Nephron progenitor cell (in vitro differentiated cells): ENCODE data around the gene NPAS3.

Source experiments
- DNase-seq: peaks from one replicate; pipeline ENCODE4 v3.0.0; 2021
- H3K27ac Mint-ChIP-seq: 2 replicates; pipeline ENCODE4 v1.8.0; 2021; ENCODE audit warnings: mild to moderate bottlenecking, moderate library complexity, mixed read lengths
- H3K27me3 Mint-ChIP-seq: 2 replicates; pipeline ENCODE4 v1.8.0; 2021; ENCODE audit warnings: mild to moderate bottlenecking, low read depth, mixed read lengths; ENCODE audit not compliant: poor library complexity
- H3K36me3 Mint-ChIP-seq: 2 replicates; pipeline ENCODE4 v1.8.0; 2021; ENCODE audit warnings: low read depth, mixed read lengths
- H3K4me1 Mint-ChIP-seq: 2 replicates; pipeline ENCODE4 v1.8.0; 2021; ENCODE audit warnings: mixed read lengths
- H3K4me3 Mint-ChIP-seq: 2 replicates; pipeline ENCODE4 v1.8.0; 2021; ENCODE audit warnings: mild to moderate bottlenecking, moderate library complexity, mixed read lengths
- H3K9me3 Mint-ChIP-seq: 2 replicates; pipeline ENCODE4 v1.8.0; 2021; ENCODE audit warnings: mild to moderate bottlenecking, moderate library complexity, mixed read lengths
- TF ChIP-seq, protein P1 (sequence below): fragments of 200-600 bp; sonication (generic); IDR thresholded peaks from 2 replicates; pipeline ENCODE4 v1.5.0; 2021; ENCODE audit warnings: antibody characterized with exemption

NPAS3 gene

DNA sequence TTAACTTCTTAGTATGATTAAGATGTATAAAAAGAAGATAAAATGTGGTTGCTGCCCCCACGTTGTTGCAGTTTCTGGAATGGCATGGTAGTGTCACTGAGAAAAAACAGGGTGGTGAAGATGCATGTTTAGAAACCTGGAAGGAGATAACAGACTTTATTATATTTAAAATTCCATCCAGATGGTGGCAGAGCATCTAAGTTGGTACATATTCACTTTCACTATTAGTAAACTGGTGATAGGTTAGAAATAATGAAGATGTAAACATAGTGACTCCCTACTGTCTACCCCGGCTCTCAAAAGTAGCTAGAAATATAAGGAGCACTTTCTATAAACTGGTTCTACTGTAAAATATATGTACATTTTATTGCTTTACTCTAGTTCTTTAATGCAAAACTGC lies 279.3 kb downstream of the NPAS3 start:
- no peak overlapping the region for H3K27ac Mint-ChIP-seq
- no peak overlapping the region for H3K4me3 Mint-ChIP-seq
- no peaks in the 10 kb centered on the region for H3K4me1 Mint-ChIP-seq
- no peak for DNase-seq
- TF ChIP-seq, protein P1, sequence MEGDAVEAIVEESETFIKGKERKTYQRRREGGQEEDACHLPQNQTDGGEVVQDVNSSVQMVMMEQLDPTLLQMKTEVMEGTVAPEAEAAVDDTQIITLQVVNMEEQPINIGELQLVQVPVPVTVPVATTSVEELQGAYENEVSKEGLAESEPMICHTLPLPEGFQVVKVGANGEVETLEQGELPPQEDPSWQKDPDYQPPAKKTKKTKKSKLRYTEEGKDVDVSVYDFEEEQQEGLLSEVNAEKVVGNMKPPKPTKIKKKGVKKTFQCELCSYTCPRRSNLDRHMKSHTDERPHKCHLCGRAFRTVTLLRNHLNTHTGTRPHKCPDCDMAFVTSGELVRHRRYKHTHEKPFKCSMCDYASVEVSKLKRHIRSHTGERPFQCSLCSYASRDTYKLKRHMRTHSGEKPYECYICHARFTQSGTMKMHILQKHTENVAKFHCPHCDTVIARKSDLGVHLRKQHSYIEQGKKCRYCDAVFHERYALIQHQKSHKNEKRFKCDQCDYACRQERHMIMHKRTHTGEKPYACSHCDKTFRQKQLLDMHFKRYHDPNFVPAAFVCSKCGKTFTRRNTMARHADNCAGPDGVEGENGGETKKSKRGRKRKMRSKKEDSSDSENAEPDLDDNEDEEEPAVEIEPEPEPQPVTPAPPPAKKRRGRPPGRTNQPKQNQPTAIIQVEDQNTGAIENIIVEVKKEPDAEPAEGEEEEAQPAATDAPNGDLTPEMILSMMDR: no peak
- H3K27me3 Mint-ChIP-seq: peaks cover 7% of the 10 kb centered on the region
- no peaks in the 10 kb centered on the region for H3K36me3 Mint-ChIP-seq
- no peaks in the 10 kb centered on the region for H3K9me3 Mint-ChIP-seq

DNA sequence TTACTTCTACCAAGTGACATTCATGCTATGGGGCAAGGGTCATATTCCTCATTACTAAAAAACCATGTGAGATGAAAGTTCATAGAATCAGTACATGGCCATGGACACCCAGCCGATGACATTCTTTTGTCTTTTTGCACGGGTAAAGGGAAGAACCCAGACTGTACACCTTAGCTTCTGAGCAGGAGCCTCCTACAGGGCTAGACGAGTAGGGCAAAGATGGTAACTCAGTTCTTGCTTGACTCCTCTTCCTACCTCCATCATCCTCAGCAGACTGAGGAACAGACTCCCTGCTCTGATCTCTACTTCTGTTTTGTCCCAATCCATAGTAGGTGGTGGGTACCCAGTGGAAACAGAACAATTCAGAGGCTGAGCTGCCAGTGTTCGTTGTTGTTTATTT lies 281.3 kb downstream of the NPAS3 start:
- TF ChIP-seq, protein P1: no peak
- no peak for DNase-seq
- Mint-ChIP-seq H3K36me3 (no peaks in the 10 kb centered on the region), H3K9me3 (no peaks in the 10 kb centered on the region), H3K4me3 (no peak overlapping the region), H3K27me3 (peaks cover 4% of the 10 kb centered on the region), H3K27ac (no peak overlapping the region), H3K4me1 (no peaks in the 10 kb centered on the region)

- TF ChIP-seq, protein P1: no peak
- Mint-ChIP-seq H3K4me3 (no peak overlapping the region), H3K27ac (no peak overlapping the region), H3K36me3 (no peaks in the 10 kb centered on the region), H3K4me1 (no peaks in the 10 kb centered on the region), H3K9me3 (no peaks in the 10 kb centered on the region), H3K27me3 (no peaks in the 10 kb centered on the region)
- no peak for DNase-seq
These were observed 290.7 kb downstream of the NPAS3 start for GRCh38 chr14:33229269-33229929.

DNA sequence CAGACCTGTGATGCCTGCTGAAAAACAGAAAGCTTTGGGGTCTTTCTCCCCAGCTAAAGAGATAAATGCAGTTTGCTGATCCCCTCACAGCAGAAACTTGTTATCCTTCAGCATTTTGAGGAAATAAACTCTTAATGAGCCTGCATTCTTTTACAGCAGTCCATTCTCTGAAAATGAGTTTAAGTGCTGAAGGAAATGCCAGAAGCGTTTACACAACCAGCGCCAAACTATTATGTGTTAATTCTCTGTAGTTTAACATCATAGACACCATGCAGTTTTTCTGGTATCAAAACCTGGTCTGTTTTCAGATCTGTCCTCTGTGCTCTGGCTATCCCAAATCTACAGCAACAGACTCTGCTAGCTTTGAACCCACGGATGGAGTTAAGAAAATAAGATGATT lies 291.3 kb downstream of the NPAS3 start:
- Mint-ChIP-seq H3K36me3 (no peaks in the 10 kb centered on the region), H3K27me3 (no peaks in the 10 kb centered on the region), H3K9me3 (no peaks in the 10 kb centered on the region), H3K27ac (no peak overlapping the region), H3K4me3 (no peak overlapping the region), H3K4me1 (no peaks in the 10 kb centered on the region)
- no peak for DNase-seq
- TF ChIP-seq, protein P1: no peak

GRCh38 chr14:33232031-33232430 lies 293.4 kb downstream of the NPAS3 start:
- Mint-ChIP-seq H3K27me3 (no peaks in the 10 kb centered on the region), H3K4me3 (no peak overlapping the region), H3K36me3 (no peaks in the 10 kb centered on the region), H3K4me1 (no peaks in the 10 kb centered on the region), H3K27ac (no peak overlapping the region), H3K9me3 (no peaks in the 10 kb centered on the region)
- TF ChIP-seq, protein P1: no peak
- DNase-seq: no peak

DNA sequence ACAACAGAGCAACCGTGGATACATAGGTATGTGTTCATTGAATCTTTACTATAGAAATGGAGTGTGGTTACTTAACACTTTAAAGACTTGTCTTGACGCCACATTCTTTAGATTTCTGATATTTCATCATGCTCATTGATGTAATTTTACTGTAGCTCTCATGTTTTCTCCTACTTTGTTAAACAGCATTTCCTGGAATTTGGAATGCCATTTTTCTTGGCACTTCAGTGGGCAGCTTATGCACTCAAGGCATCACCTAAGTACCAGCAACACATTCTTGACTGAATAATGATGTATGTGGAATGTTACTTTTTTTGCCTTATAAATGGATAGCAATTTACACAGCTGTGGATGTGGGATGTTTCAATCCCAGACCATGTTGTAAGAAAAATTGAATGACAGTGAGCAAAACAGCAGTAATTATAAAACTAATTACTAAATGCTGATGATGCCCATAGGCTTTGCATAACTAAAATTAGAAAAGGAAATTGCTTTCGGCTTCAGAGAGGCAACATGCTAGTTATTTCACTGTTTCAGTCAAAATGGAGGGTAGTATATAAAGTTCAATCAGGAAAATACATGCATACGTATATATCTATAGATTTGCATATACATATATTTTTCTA lies 298.5 kb downstream of the NPAS3 start:
- H3K27me3 Mint-ChIP-seq: no peaks in the 10 kb centered on the region
- no peak overlapping the region for H3K4me3 Mint-ChIP-seq
- no peaks in the 10 kb centered on the region for H3K9me3 Mint-ChIP-seq
- H3K36me3 Mint-ChIP-seq: no peaks in the 10 kb centered on the region
- H3K4me1 Mint-ChIP-seq: no peaks in the 10 kb centered on the region
- no peak overlapping the region for H3K27ac Mint-ChIP-seq
- TF ChIP-seq, protein P1: no peak
- DNase-seq: no peak
